Measurements from ENCODE around the gene GPR55. TPM values are rescaled to one million over a fixed set of nuclear protein-coding genes. Genes with fewer than 3 reads are reported as not detected.

The GPR55 gene
- total RNA-seq, 2 donors from 2014 or later: 0.08 TPM; not detected in 1

DNA sequence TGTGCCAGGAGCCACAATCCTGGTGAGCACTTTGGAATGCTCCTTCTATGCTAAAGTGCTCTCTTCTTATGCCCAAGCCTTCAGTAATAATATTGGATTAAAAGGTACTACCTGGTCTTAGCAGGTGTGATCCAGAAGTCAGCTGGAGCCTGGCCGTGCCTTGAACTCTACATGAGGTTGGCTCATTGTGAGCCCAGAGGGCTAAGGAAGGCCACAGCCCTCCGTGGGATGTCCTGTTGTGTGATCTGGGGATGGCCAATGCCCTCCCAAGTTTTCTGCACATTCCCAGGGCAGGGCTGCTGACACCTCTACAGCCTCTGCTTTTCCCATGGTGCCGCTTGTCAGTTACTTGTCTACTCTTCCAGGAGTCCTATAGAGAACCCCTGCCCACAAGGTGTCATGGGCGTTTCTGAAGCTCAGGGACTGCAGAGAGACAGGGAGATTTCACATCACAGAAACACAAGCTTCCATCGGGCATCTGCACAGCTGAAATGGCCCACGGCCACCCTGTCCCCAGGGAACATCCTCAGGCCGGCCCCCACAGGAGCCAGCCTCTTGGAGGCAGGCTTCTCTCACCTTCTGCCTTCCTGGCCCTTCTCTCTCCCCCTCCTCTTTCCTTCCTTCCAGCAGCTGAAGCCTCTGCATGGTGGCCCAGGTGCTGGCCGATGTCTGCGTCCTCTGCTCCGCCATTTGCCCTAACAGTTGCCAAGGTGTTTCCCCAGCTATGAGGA, 27.3 kb upstream of the GPR55 start:
- ATAC-seq (no peak), DNase-seq (no peak)
- intact Hi-C loops (cut with DNase I): no loop called here

DNA sequence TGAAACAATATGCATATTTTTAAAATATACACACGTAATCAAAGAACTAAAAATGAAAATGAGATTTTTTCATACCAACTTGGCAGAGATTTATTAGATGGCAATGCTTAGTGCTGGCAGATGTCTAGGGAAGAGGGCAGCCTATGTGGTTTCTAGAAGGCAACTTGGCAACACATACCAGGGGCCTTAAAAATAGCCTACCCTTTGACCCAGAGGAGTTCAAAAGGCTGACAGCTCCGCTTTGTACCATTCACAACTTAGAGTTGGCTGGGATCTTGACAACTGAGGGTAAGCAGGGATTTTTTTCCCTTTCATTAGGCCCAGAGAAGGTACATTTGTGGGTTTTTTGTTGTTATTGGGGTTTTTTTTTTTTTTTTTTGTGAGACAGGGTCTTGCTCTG, 26.4 kb upstream of the GPR55 start:
- no peak for DNase-seq
- ATAC-seq: peak; percentile 76 to 82
- intact Hi-C loops (cut with DNase I): no loop called here

GRCh38 chr2:230950874-230951339, 25.9 kb upstream of the GPR55 start:
- no peak for ATAC-seq
- intact Hi-C loops (cut with DNase I): no loop called here
- no peak for DNase-seq

DNA sequence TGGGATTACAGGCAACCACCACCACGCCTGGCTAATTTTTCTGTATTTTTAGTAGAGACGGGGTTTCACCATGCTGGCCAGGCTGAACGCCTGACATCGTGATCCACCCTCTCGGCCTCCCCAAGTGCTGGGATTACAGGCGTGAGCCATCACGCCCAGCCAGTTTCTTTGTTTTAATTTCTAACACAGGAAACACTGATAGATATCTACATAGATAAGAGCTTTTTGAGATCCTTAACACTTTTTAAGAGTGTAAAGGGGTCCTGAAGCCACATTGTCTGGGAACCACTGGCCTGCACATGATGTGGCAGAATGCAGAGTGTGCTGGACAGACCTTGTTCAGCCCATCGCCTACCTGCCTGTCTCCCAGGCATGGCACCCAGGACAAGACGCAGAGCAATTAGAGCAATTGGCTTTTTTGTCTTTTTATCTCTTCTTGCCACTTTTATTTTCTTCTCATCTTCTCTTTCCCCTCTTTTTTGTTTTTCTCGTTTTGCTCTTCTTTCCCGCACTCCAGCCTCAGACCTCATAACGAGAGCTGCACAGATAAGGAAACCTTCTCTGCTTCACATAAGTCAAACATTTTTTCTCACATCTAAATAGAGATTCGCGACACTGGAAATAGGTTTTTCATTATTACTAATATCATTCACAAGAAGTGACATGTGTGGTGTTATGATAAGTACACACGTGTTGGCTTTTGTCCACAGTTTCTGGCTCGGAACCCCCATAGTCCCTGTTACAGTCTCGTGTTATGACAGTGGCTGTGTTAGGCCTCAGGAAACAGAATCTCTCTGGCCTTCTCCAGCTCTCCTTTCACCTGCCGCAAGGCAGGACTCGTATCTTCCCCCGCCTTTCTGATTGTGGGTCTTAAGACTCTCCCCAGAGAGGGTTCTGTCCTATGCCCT, 25.2 kb upstream of the GPR55 start:
- ATAC-seq: no peak
- intact Hi-C loops (cut with DNase I): no loop called here
- DNase-seq: no peak

GRCh38 chr2:230947908-230948365, 22.9 kb upstream of the GPR55 start:
- intact Hi-C loops (cut with DNase I): no loop called here
- ATAC-seq: no peak
- no peak for DNase-seq

- no peak for ATAC-seq
- DNase-seq: no peak
- intact Hi-C loops (cut with DNase I): no loop called here
Observed at GRCh38 chr2:230947235-230947576, 22.2 kb upstream of the GPR55 start.

- ATAC-seq (no peak), DNase-seq (no peak)
- intact Hi-C loops (cut with DNase I): no loop called here
Observed at GRCh38 chr2:230946429-230947234, 21.6 kb upstream of the GPR55 start.

- ATAC-seq: no peak
- intact Hi-C loops (cut with DNase I): no loop called here
- no peak for DNase-seq
Observed at GRCh38 chr2:230944757-230945372, 19.8 kb upstream of the GPR55 start.

GRCh38 chr2:230944123-230944653, 19.1 kb upstream of the GPR55 start:
- ATAC-seq (no peak), DNase-seq (no peak)
- intact Hi-C loops (cut with DNase I): no loop called here

GRCh38 chr2:230942920-230943896, 18.2 kb upstream of the GPR55 start:
- intact Hi-C loops (cut with DNase I): no loop called here
- ATAC-seq (peak; percentile 56 to 67), DNase-seq (no peak)

- intact Hi-C loops (cut with DNase I): no loop called here
- no peak for ATAC-seq
- DNase-seq: no peak
Observed at GRCh38 chr2:230942371-230942770, 17.3 kb upstream of the GPR55 start.

- DNase-seq (no peak), ATAC-seq (no peak)
- intact Hi-C loops (cut with DNase I): no loop called here
Observed at GRCh38 chr2:230941202-230942180, 16.4 kb upstream of the GPR55 start.

- intact Hi-C loops (cut with DNase I): no loop called here
- DNase-seq (no peak), ATAC-seq (no peak)
Observed at GRCh38 chr2:230940471-230940815, 15.4 kb upstream of the GPR55 start.

- no peak for ATAC-seq
- intact Hi-C loops (cut with DNase I): no loop called here
- DNase-seq: no peak
Observed at GRCh38 chr2:230939691-230940470, 14.8 kb upstream of the GPR55 start.

DNA sequence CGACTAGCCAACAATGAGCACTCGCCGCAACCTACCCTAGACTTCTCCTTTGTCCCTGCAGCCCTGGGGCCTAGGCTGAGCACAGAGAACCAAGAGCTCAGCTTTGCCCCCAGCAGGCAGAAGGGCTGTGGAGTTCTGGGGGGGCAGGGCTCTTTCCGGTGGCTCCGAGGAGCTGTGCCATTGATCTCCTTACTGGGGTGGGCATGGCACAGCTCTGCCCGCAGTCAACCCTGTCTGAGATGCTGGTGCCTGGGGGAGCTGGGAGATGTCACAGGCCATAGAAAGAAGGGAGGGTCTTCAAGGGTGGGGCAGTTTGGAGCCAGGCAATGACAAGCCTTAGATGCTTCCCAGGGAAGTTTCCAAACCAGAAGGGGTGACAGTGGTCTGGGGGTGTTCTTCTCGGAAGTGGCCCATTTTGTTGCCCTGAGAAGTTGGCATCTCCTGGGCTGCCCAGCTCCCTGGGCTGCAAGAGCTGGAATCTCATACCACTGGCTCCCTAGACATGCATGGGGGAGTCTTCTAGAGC, 14.1 kb upstream of the GPR55 start:
- ATAC-seq (no peak), DNase-seq (no peak)
- intact Hi-C loops (cut with DNase I): no loop called here

All from left cardiac atrium (tissue), 4 donors.